NCI-H146 treated with DMSO at 0.1 percent for 48 hours (cell line): Measurements from ENCODE around the gene SHISA7.

ENCODE experiments used
- DNase-seq: peaks from one replicate; lab custom pipeline; 2025; ENCODE audit not compliant: unreplicated experiment; lab: John Stamatoyannopoulos, UW

SHISA7 gene

DNA sequence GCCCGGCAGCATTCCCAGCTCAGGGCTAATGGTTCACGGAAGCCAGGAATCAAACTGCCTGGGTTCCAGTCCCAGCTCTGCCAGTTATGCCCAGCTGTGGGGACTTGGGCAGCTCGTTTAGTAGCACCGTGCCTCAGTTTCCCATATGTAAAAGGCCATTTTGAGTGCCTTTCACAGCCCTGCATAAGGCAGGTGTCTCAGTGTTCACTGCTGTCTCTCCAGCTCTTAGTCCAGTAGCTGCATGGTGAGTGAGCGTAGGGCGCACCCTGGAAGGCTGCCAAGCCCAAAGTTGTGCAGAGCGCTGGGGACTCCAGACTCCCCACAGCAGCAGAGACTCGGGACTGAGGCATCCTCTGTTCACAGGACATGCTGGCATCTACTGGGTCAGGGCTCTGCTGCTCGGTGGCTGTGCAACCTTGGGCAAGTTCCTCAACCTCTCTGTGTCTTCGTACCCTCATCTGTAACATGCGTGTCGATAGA lies 51.9 kb downstream of the SHISA7 start:
- no peak for DNase-seq

DNA sequence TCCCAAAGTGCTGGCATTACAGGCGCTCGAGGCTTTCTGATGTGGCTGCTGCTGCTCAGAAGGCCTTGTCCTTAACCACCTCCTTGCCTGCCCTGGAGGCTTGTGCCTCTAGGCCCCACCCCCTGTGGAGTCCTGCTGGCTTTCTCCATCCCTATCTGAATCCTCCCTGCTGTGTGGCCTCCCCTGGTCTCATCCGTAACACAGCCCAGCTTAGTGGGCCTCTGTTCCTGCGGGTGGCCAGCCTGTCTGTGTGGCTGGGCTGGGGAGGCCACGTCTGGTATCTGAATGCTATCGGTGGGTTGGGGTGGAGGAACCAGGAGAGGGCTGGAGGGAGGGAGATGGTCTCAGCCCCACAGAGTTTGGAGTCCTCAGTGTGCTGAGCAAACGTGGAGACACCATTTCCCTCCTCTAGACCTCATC lies 52.6 kb downstream of the SHISA7 start:
- peak; percentile 25 for DNase-seq

DNA sequence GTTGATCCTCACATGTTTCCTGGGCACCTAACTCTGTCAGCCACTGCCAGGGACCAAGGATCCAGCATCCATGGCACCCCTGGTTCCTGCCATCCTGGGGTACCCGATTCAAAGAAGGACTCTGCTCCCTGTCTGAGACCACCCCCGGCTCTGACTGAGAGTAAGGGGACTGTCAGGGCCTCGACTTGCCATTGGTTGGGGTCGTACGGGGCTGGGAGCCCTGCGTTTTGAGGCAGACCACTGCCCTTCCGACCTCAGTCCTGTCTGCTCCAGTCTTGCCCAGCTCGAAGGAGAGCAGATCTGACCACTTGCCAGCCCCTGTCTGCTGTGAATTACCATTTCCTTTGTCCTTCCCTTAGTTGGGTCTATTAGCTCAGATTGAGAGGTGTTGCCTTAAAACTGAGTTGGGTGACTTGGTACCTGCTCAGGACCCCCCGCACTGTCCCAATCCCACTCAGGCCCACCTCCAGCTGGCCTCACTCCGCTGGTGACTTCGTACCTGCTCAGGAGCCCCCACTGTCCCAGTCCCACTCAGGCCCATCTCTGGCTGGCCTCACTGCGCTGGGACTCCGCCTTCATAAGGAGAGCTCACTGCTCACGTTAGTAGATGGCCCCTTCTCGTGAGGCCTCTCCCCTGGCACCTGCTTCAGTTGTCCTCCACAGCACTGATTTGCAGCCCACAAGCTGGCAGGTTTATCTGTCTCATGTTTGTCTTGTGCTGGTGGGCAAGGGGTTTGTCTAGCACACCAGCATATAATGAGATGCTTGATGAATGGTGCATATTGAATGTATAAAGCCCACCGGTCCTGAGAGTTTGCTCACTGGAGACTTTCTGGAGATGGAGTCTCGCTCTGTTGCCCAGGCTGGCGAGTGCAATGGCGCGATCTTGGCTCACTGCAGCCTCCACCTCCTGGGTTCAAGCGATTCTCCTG lies 53.4 kb downstream of the SHISA7 start:
- no peak for DNase-seq

DNA sequence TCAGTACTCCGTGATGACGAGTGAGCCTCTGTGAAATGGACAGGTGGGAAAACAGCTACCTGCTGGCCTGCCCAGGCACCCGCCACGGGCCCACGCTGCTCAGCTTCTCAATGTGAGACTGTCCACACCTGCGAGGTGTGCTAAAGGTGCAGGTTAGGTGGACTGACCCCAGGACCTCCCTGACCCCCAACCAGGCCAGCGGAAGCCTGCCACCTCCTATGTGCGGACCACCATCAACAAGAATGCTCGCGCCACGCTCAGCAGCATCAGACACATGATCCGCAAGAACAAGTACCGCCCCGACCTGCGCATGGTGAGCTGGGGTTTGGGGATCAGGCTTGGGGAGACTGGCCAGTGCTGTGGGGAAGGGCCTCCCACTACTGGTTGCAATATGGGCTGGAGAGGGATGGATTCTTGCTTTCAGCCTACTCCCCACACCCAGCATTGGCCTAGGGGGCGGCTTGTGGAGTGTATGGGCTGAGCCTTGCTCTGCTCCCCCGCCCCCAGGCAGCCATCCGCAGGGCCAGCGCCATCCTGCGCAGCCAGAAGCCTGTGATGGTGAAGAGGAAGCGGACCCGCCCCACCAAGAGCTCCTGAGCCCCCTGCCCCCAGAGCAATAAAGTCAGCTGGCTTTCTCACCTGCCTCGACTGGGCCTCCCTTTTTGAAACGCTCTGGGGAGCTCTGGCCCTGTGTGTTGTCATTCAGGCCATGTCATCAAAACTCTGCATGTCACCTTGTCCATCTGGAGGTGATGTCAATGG lies 55.2 kb downstream of the SHISA7 start:
- DNase-seq = no peak

DNA sequence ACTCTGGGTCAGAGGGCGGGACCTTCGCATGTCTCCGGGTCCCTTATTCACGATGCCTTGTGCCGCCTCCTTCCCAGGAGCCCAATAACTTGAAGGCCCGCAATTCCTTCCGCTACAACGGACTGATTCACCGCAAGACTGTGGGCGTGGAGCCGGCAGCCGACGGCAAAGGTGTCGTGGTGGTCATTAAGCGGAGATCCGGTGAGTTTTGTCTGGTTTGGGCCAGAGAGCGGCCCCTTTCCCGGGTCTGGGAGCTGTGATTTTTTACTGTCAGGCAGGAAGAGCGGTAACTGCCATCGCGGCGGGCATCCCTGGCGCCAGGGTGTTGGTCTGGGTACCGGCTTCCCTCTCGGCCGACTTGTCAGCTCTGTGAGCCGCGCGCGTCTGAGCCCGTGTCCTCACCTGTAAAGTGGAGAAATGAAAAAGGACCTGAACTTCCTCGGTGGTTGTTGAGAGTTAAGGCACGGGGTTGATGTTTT lies 56.6 kb downstream of the SHISA7 start:
- no peak for DNase-seq

DNA sequence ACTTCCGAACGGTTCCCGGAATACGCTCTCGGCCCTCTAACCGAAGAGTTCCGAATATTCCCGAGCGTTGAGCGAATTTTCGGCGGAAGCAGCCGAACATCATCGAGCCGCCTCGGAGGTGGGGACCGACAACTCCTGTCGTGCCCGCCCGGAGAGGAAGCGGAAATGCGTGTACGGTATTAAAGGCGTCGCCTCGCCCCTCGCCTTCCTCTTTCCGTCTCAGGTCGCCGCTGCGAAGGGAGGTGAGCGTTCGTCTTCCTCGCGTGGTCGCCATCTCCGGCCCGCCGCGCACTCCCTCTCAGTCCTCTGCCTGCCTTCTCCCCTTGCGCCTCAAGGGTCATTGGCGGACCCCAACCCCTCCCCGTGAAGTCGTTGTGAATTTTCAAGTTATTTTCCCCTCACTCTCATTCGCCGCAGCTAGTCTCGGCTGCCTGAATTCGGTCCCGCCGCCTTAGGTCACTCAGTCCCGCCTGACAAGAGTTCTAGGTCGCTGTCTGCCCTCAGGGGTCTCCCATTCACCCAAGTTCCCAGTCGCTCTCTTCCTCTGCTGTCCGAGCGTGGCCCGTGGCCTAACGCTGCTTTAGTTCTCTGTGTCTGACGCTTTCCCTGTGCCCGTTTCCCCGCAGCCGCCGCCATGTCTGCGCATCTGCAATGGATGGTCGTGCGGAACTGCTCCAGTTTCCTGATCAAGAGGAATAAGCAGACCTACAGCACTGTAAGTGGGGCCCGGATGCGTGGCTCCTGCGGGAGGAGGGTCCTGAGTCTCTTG lies 57.2 kb downstream of the SHISA7 start, which contains the start of gene RPL28:
Gene RPL28, plus strand, starts transcription at position 209 of the 769 bp plus-strand sequence. Its CDS starts 426 bp downstream, at position 635.
- DNase-seq = peak; percentile 97

DNA sequence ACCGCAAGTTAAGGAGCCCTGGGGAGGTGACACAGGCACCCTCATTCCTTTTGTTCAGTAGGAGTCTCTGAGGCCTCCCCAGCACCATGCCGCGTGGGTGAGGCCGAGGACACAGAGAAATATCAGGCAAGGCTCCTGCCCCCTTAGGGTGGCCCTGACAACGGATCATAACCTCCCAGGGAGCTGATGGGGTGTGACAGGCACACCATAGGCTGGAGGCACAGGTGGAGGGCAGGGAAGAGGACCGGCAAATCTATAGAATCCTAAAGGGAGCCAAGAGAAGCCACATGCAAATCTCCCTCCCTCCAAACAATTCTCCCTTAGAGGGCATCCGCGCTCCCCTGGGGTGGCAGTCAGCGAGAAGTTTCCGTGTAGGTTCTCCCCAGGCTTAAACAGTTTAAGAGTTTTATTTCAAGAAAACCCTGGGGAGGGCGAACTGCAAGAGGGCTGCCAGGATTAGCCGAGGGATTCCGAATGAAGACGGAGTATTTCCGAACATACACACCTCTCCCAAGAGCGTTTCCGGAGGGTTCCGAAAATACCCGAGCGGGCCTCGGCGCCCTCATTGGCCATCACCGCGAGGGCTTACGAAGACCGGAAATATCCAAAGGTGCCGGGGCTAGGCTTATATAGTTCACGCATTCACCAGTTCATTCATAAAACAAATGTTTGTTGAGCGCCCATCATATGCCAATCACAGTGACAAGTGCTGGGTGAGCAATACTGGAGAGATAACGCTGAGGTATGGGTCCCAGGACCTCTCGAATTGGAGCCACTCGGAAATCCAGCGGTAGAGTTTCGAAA lies 58.0 kb downstream of the SHISA7 start:
- DNase-seq = peak; percentile 96

DNA sequence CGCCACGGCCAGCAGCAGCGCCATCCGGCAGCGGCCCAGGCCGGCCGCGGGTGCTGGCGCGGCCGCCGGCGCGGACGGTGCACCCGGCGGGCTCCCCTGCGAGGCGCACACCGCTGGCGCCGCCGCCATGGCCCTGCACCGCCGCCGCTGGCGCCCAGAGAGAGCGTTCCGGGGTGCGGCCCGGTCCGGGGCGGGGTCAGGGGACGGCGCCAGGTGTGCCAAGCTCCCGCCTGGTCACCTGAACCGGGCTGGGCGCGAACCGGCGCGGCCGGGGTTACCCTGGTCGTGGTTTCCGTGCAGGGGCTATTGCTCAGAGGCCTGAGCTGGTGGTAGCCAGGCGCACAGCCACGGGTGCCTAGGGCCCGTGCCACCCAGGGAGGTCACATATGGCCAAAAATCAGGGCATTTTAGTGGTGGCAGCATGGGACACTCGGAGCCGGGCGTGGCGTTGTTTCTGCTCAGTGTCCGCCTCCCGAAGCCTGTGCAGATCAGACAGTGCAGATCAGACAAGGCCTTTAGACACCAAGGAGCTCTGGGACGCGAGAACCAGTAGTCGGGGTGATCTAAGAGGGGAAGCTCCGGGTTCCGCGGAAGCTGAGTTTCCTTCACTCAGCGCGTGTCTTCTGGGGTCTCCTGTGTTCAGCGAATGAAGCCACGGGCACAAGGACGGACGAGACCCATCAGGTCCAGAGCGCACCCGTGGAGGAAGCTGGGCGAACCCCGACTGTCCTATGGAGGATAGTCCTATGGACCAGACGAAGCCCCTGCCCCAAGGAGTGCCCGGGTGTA lies 58.8 kb downstream of the SHISA7 start, which contains the start of gene TMEM238:
Gene TMEM238, minus strand, starts transcription at position 162 of the 789 bp plus-strand sequence. Its CDS starts 33 bp downstream, at position 129.
- no peak for DNase-seq

DNA sequence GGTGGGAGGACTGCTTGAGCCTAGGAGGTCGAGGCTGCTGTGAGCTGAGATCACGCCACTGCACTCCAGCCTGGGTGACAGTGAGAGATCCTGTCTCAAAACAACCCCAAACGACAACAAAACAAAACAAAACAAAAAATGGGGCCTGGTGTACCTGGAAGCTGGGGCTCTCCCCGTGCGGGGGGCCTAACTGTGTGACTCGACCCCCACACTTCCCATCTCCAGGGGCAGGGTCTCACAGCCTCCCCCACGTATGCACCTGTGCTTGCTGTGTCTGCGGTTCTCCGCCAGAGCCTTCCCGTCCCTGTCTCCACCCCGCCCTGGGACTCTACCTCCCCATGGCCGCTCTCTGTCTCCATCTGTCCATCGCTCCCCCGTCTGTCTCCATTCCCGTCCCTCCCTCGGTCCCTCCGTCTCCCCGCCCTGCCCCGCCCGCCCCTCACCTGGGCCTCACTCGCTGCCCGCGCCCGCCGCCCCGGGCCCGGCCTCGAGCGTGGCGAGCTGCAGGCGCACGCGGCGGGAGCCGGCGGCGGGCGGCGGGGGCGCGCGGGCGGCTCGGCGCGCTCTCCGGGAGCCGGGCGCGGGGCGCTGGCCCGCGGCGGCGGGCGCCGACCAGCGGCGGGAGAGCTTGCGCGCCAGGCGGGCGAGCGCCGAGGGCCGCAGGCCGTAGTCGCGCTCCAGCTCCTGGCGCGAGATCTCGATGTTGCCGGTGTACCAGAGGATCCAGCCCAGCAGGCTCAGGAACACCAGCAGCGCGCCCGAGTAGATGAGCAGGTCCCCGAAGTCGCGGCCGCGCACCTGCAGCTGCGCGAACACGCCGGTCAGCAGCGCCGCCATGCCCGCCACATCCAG lies 59.6 kb downstream of the SHISA7 start:
- DNase-seq = peak; percentile 42

DNA sequence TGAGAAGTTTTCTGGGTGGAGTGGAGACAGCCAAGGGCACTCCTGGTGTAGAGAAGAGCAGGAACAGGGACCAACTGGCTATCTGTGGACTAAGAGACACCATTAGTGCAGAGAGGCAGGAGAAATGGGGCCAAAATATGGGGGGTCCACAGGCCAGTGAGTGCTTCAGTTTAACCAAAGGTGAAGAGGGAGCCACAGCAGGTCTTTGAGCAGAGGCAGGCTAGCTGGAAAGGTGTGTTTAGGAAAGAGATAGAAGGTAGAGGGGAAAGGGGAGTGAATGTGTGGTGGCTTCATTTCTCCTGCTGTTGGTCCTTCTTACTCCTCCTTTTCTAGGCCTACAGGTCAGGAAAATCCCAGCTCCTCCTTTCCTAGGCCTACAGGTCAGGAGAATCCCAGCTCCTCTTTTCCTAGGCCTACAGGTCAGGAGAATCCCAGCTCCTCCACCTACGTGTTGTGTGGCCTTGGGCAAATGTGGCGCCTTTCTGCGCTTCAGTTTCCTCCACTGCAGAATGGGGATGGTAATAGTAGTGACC lies 60.5 kb downstream of the SHISA7 start:
- no peak for DNase-seq

DNA sequence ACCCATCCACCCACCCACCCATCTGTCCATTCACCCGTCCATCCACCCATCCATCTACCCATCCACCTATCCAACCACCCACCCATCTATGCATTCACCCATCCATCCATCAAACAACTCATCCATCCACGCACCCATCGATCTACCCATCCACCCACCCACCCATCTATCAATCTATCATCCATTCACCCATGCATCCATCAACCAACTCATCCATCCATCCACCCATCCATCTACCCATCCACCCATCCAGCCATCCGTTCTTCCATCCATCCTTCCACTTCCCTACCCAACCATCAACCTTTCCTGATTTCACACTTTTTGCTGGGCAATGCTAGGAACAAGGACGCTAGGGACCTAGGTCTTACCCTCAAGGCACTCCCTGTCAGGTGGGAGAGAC lies 61.1 kb downstream of the SHISA7 start:
- no peak for DNase-seq

DNA sequence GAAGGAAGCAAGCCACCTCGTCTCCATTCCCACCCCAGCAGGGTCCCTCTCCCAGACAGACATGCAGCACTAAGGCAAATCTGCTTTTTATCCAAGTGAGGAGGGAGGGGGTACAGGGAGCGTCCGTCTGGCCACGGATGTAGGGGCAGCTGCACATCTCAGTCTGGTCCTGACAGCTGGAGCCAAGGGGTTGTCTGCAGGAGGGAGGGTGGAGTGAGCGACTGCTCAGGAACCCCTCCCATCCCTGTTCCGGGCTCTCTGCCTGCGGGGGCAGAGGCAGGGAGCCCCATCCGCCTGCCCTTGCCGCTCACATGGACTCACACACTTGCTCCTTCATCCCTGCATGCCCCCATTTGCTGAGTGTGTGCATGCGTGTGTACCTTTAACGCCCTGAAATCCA lies 63.9 kb downstream of the SHISA7 start:
- no peak for DNase-seq
